ENCODE data around the gene WFDC10B.

DNA sequence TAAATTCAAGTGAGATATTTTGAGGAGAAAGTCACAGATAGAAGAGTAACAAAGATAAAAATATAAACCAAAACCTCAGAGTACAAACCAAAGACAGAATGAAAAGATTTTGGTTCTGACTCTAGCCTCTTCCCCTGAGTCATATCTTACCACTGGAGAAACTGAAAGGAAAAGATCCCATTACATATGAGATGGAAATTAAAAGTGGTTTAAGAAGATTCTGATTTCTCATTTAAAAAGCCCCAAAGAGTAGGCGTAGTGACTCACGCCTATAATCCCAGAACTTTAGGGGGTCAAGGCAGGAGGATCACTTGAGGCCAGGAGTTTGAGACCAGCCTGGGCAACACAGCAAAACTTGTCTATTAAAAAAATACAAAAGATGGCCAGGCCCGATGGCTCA, 47.9 kb upstream of the WFDC10B start:
- TF ChIP-seq, protein P1, sequence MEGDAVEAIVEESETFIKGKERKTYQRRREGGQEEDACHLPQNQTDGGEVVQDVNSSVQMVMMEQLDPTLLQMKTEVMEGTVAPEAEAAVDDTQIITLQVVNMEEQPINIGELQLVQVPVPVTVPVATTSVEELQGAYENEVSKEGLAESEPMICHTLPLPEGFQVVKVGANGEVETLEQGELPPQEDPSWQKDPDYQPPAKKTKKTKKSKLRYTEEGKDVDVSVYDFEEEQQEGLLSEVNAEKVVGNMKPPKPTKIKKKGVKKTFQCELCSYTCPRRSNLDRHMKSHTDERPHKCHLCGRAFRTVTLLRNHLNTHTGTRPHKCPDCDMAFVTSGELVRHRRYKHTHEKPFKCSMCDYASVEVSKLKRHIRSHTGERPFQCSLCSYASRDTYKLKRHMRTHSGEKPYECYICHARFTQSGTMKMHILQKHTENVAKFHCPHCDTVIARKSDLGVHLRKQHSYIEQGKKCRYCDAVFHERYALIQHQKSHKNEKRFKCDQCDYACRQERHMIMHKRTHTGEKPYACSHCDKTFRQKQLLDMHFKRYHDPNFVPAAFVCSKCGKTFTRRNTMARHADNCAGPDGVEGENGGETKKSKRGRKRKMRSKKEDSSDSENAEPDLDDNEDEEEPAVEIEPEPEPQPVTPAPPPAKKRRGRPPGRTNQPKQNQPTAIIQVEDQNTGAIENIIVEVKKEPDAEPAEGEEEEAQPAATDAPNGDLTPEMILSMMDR (conservative IDR thresholded peaks at IDR 0.05 in 1 of 2, IDR thresholded peaks at IDR 0.05 in 1 of 2; ENCODE audit: extremely low read depth in 1 of 2, insufficient read depth in 1 of 2, low read depth in 1 of 2, low read length in 2 of 2): no peak
- TF ChIP-seq EZH2 (IDR thresholded peaks at IDR 0.05; ENCODE audit: borderline replicate concordance, low read length): no peak
